HepG2 (cell line): ENCODE data around the gene CAPN10.

Experiments used
- ARID2 ChIP-seq: sonication (generic); formaldehyde crosslinking; IDR thresholded peaks from 2 replicates; pipeline ENCODE4 v1.8.1; 2022; ENCODE audit warnings: mild to moderate bottlenecking, missing genetic modification reagents, borderline replicate concordance
- CENPBD1 ChIP-seq: sonication (generic); formaldehyde crosslinking; IDR thresholded peaks from 2 replicates; pipeline ENCODE4 v1.8.0; 2022; ENCODE audit warnings: missing genetic modification reagents, low read depth, mild to moderate bottlenecking, borderline replicate concordance
- HES4 ChIP-seq: sonication (generic); formaldehyde crosslinking; IDR thresholded peaks from 2 replicates; pipeline ENCODE4 v1.9.0; 2021; ENCODE audit warnings: mild to moderate bottlenecking, missing genetic modification reagents, borderline replicate concordance
- MEF2D ChIP-seq: sonication (generic); formaldehyde crosslinking; IDR thresholded peaks from 2 replicates; pipeline ENCODE4 v1.5.1; 2020; ENCODE audit warnings: mild to moderate bottlenecking, missing genetic modification reagents
- POLR2AphosphoS5 ChIP-seq: IDR thresholded peaks from 2 replicates; pipeline ENCODE4 v1.6.1; 2012; ENCODE audit warnings: low read depth, low read length
- RCOR2 ChIP-seq: IDR thresholded peaks from 2 replicates; pipeline ENCODE4 v1.6.1; 2016; ENCODE audit warnings: missing biosample characterization, missing genetic modification reagents
- REL ChIP-seq: sonication (generic); formaldehyde crosslinking; conservative IDR thresholded peaks from 2 replicates; pipeline ENCODE4 v1.8.0; 2022; ENCODE audit warnings: mild to moderate bottlenecking, missing genetic modification reagents, moderate library complexity
- REST ChIP-seq, 2 experiments: IDR thresholded peaks; 2 replicates each; pipeline ENCODE4 v1.6.1; 2011 to 2012; ENCODE audit warnings: low read length in 2 of 2, borderline replicate concordance in 1 of 2, low read depth in 1 of 2, mild to moderate bottlenecking in 1 of 2, moderate library complexity in 1 of 2
- SMAD1 ChIP-seq: sonication (generic); formaldehyde crosslinking; IDR thresholded peaks from 2 replicates; pipeline ENCODE4 v1.4.0; 2020; ENCODE audit warnings: missing genetic modification reagents, low read depth, mild to moderate bottlenecking, borderline replicate concordance
- ZNF292 ChIP-seq: sonication (generic); formaldehyde crosslinking; IDR thresholded peaks from 2 replicates; pipeline ENCODE4 v1.8.1; 2022; ENCODE audit warnings: mild to moderate bottlenecking, low read depth, missing genetic modification reagents, borderline replicate concordance
- ZNF512 ChIP-seq: sonication (generic); formaldehyde crosslinking; IDR thresholded peaks from 2 replicates; pipeline ENCODE4 v1.4.0; 2020; ENCODE audit warnings: mild to moderate bottlenecking, missing genetic modification reagents
- ZSCAN29 ChIP-seq: sonication (generic); formaldehyde crosslinking; conservative IDR thresholded peaks from 2 replicates; pipeline ENCODE4 v1.4.0; 2020; ENCODE audit warnings: mild to moderate bottlenecking, missing genetic modification reagents

GRCh38 chr2:240637901-240638345 is 51.4 kb downstream of the CAPN10 start:
- TF ChIP-seq RCOR2 (CRISPR knock-in tag) (no peak), MEF2D (CRISPR knock-in tag) (no peak), CENPBD1 (CRISPR knock-in tag) (no peak), REL (CRISPR knock-in tag) (no peak), HES4 (no peak), ARID2 (CRISPR knock-in tag) (no peak), REST (IDR thresholded peaks at IDR 0.05; ENCODE audit: borderline replicate concordance in 1 of 2, low read depth in 1 of 2, low read length in 2 of 2) (no peak), ZSCAN29 (CRISPR knock-in tag) (no peak), SMAD1 (CRISPR knock-in tag) (no peak), POLR2AphosphoS5 (no peak), ZNF512 (no peak), ZNF292 (CRISPR knock-in tag) (no peak)
